Right lobe of liver (tissue), 6 donors: ENCODE results near the gene PPIL6. TPM values are rescaled to one million over a fixed set of nuclear protein-coding genes. Genes with fewer than 3 reads are reported as not detected.
A peak's percentile ranks its signal among the peaks of the same experiment; 100 is the strongest.

Source experiments
- ATAC-seq, 4 donors: fragments of 200-7000 bp; cut with Tn5 transposase; one replicate each; pipeline ENCODE4 v1.9.1; 2020; ENCODE audit warnings: mild to moderate bottlenecking in 4 of 4, moderate library complexity in 4 of 4
- DNase-seq, 3 donors: peaks; one replicate each; pipeline ENCODE4 v3.0.0-alpha.2; 2020
- H3K27ac ChIP-seq, 3 donors: fragments of 200-600 bp; one replicate each; pipeline ENCODE4 v1.8.0; 2022
- H3K27me3 ChIP-seq, 2 donors: fragments of 200-600 bp; one replicate each; pipeline ENCODE4 v1.8.0; 2022
- H3K36me3 ChIP-seq, 4 donors: fragments of 200-600 bp; sonication (generic) in 1 of 4; one replicate each; pipeline versions ENCODE4 v1.5.1 to v1.8.0; 2017 to 2022; ENCODE audit warnings: control low read depth in 1 of 4
- H3K4me1 ChIP-seq, 4 donors: fragments of 200-600 bp; sonication (generic) in 1 of 4; one replicate each; pipeline versions ENCODE4 v1.5.1 to v1.8.0; 2017 to 2022; ENCODE audit warnings: control low read depth in 1 of 4
- H3K4me3 ChIP-seq, 3 donors: fragments of 200-600 bp; one replicate each; pipeline ENCODE4 v1.8.0; 2022
- H3K9me3 ChIP-seq, 4 donors: fragments of 200-600 bp; sonication (generic) in 1 of 4; one replicate each; pipeline versions ENCODE4 v1.5.1 to v1.8.0; 2017 to 2022; ENCODE audit warnings: control low read depth in 1 of 4
- POLR2A ChIP-seq: fragments of 450-650 bp; IDR thresholded peaks from one replicate; pipeline ENCODE4 v1.6.1; 2017; ENCODE audit warnings: antibody characterized with exemption, mild to moderate bottlenecking
- WGBS: methylation state at CpG from one replicate; pipeline ENCODE4 v1.1.6; 2018; ENCODE audit warnings: low coverage, low lambda C conversion rate; ENCODE audit not compliant: insufficient coverage; ENCODE audit errors: missing lambda C conversion rate; 5-methylcytosine and 5-hydroxymethylcytosine counted together
- intact Hi-C, 2 donors: fragments of 100-400 bp; cut with DNase I; formaldehyde crosslinking; loops; one replicate each; pipeline versions ENCODE4 v1.11.2 to v1.14.1; 2022
- total RNA-seq, 6 experiments: library from RNA; depleted of rRNA in 2 of 6; stranded (reverse); fragments of >200 nt in 2 of 6; fragmentation: NEBNext Ultra II Directional in 3 of 6; extraction: Animal tissue kit (Norgen Biotek cat#: 25700) in 3 of 6; gene quantifications; one replicate each; pipeline versions ENCODE4 v1.1.0 to v1.2.4, GENCODE V29; 2016 to 2023
- TF ChIP-seq, protein P1 (sequence below), 4 donors: fragments of 200-600 bp in 3 of 4; fragments of 450-650 bp in 1 of 4; IDR thresholded peaks; one replicate each; pipeline versions ENCODE4 v1.5.1 to v1.8.0; 2016 to 2022; ENCODE audit warnings: antibody characterized with exemption in 4 of 4, mild to moderate bottlenecking in 2 of 4
- donor health status: DM: no; HTN: yes; CAD: no.
- donor health status: DM: no; HTN: no; CAD: no.
- donor health status: DM: no; HTN: no; CAD: no.
- donor health status: DM: no; HTN: yes; CAD: no.
- donor health status: DM: no; HTN: yes; CAD: no.

The PPIL6 gene
- total RNA-seq, 6 experiments from 2014 or later = 0.12 to 0.42 (median 0.33) TPM; not detected in 2

DNA sequence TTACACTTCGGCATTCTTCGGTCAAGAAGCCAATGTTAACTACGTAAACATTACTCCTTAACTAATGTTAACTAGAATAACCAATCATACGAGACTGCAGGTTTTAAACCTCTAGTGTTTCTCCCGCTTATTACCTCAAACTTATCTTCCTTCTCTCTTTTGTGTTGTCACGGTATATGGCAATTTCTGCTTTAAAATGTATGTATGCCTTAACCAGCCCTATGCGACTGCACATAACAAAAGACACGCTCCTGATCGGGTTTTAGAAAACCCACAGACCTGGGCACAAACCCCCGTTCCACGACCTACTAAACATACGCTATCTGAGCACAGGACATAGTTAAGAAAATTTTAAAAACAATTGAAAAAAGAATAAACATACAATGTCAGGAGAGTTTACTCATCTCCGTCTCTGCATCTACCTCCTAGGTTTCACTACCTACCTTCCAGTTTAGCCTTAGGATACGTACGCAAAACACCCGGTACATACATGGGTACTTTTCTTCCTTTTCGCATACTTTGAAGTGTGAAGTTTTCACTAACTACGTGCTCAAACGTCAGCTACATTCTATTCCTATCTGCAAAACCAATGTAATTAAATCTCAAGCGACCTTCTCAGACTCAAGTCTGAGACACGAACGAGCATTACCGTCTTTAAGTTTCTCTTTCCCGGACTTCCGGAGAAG lies 59.2 kb downstream of the PPIL6 start:
- Histone ChIP-seq H3K4me1 (peaks cover 0 to 37% (median 8%) of the 10 kb centered on the region in 4 donors), H3K27me3 (no peaks in the 10 kb centered on the region), H3K9me3 (no peaks in the 10 kb centered on the region), H3K36me3 (peaks cover 2 to 33% (median 11%) of the 10 kb centered on the region in 4 donors), H3K27ac (peak overlapping the region; percentile 99 to 100 (median 100)), H3K4me3 (peak overlapping the region; percentile 81 to 92 (median 91))
- DNase-seq (no peak), ATAC-seq (no peak)
- TF ChIP-seq, protein P1, sequence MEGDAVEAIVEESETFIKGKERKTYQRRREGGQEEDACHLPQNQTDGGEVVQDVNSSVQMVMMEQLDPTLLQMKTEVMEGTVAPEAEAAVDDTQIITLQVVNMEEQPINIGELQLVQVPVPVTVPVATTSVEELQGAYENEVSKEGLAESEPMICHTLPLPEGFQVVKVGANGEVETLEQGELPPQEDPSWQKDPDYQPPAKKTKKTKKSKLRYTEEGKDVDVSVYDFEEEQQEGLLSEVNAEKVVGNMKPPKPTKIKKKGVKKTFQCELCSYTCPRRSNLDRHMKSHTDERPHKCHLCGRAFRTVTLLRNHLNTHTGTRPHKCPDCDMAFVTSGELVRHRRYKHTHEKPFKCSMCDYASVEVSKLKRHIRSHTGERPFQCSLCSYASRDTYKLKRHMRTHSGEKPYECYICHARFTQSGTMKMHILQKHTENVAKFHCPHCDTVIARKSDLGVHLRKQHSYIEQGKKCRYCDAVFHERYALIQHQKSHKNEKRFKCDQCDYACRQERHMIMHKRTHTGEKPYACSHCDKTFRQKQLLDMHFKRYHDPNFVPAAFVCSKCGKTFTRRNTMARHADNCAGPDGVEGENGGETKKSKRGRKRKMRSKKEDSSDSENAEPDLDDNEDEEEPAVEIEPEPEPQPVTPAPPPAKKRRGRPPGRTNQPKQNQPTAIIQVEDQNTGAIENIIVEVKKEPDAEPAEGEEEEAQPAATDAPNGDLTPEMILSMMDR (IDR thresholded peaks at IDR 0.05) = no peak
- TF ChIP-seq POLR2A = no peak
- intact Hi-C loops = loop anchor here in 1 of 2 donors (10.0 kb wide), 1 partner anchor 196 kb away; no protein-coding TSS in a partner anchor
- under 1% methylated on average over 25 of the region's 25 CpGs for WGBS

DNA sequence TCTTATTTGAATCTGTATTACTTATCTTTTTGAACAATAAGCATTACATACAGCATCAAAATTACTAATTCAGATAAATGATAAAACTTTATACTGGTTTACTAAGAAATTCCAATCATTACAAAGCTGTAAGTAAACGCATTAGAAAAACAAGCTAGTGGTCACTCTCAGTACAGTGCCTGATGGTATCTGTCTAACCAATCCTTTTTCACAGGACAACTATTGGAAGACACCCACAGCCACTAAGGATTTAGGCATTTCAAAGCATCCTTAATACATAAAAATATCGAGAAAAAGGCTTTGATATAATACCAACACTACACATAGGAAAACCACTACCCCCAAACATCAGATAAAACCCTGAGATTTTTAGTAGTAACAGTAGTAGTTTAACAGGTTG lies 60.7 kb downstream of the PPIL6 start:
- Histone ChIP-seq H3K9me3 (no peaks in the 10 kb centered on the region), H3K4me3 (peak overlapping the region in 2 of 3 donors; percentile 81 to 91), H3K4me1 (peaks cover 0 to 31% (median 8%) of the 10 kb centered on the region in 4 donors), H3K27ac (peak overlapping the region in 1 of 3 donors; percentile 99), H3K27me3 (no peaks in the 10 kb centered on the region), H3K36me3 (peaks cover 7 to 48% (median 18%) of the 10 kb centered on the region in 4 donors)
- no peak for ATAC-seq
- TF ChIP-seq POLR2A = no peak
- TF ChIP-seq, protein P1 (IDR thresholded peaks at IDR 0.05) = no peak
- 21% methylated on average over 2 of the region's 2 CpGs for WGBS
- DNase-seq = no peak
- intact Hi-C loops = loop anchor here in 1 of 2 donors (10.0 kb wide), 1 partner anchor 195 kb away; no protein-coding TSS in a partner anchor

DNA sequence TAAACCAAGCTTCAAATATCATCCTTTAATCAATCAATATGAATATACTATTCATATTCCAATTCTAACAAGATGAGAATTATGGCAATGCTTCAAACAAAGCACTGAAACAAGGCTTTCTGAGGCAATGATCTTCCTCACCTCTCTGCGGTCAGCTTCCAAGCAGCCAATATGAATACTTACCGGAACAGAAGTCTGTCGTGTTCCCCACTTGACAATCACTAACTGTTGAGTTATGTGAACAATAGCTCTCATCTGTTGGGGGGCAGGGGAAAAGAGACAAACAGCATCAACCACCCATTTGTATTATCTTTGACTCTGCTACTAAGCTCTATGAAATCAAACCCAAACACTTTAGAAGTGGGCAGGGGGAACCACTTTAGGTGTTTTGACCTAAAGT lies 62.7 kb downstream of the PPIL6 start:
- H3K4me1 ChIP-seq = peaks cover 0 to 18% (median 5%) of the 10 kb centered on the region in 4 donors
- no peak overlapping the region for H3K27ac ChIP-seq
- H3K36me3 ChIP-seq = peaks cover 7 to 63% (median 23%) of the 10 kb centered on the region in 4 donors
- H3K4me3 ChIP-seq = no peak overlapping the region
- H3K27me3 ChIP-seq = no peaks in the 10 kb centered on the region
- ATAC-seq (no peak), DNase-seq (no peak)
- intact Hi-C loops = no loop called here
- 81% methylated on average over 3 of the region's 3 CpGs for WGBS
- TF ChIP-seq, protein P1 (IDR thresholded peaks at IDR 0.05) = no peak
- no peak for TF ChIP-seq POLR2A
- H3K9me3 ChIP-seq = no peaks in the 10 kb centered on the region

DNA sequence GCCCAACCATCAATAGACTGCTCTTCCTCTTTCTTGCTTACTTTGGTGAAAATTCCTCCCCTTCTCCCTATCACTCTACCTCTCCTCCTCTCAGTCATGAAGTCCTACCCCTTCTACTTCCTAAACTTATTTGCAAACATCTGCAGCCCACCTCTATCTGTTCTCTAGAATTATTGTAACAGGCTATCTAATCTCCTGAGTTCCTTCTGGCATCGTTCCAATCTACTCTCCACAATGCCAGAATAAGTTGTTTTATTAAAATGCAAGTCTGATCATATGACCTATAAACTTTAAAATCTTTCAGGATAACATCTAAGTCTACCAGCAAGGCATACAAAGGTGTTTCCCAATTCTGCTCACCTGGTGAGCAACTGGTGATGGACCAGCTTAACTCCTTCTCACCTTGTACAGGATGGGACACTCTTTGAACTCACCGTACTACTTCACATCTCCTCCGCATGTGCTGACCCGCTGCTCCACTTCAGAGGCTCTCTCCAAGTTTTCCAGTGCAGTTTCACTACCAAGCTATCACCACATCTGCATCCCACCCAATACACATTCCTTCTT lies 66.0 kb downstream of the PPIL6 start:
- no peaks in the 10 kb centered on the region for H3K9me3 ChIP-seq
- no peak for TF ChIP-seq POLR2A
- TF ChIP-seq, protein P1 (IDR thresholded peaks at IDR 0.05) = no peak
- H3K4me1 ChIP-seq = peaks cover 0 to 18% (median under 1%) of the 10 kb centered on the region in 4 donors
- WGBS = 42% methylated on average over 3 of the region's 4 CpGs
- ATAC-seq (no peak), DNase-seq (no peak)
- H3K4me3 ChIP-seq = no peak overlapping the region
- no peaks in the 10 kb centered on the region for H3K27me3 ChIP-seq
- peaks cover 8 to 82% (median 26%) of the 10 kb centered on the region in 4 donors for H3K36me3 ChIP-seq
- intact Hi-C loops = no loop called here
- H3K27ac ChIP-seq = no peak overlapping the region
